ENCODE data around the gene HOXC5. TPM values are rescaled to one million over a fixed set of nuclear protein-coding genes. Genes with fewer than 3 reads are reported as not detected.

Gene HOXC5
- total RNA-seq, 1 experiment from 2014 or later = not detected

DNA sequence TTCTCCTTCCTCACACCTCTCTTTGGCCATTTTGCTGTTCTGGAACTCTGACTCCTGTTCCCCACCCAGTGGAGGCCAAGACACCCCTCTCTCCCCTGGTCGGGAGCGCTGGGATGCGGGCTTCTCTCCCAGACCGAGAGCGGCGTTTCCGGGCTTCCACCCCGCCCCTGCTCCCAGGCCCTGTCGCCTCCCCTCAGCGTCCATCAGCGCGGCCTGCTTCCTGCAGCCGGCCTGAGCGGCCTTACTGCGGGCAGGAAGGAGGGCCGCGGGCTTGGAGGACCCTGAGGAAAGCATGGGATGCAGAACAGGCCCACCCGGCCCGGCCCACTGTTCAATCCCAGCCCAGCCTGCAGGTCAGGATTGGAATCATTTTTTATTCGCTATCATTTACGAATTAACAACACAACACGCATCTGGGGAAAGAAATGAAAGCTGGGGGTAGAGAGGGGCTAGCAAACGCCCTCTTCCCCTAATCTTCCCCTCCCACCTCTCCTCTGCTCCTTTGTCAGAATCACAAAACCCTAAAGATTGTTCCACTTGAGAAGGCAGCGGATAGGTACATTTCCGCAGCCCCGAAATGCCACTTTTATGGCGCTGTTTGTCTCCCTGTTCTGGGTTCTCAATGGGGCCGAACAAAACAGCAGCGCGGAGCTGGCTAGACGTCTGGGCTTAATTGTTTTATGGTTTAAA is 27.9 kb upstream of the HOXC5 start:
- Mint-ChIP-seq H3K27ac (no peak overlapping the region), H3K27me3 (ENCODE audit: low read depth) (peaks cover 100% of the 10 kb centered on the region), H3K4me3 (no peak overlapping the region), H3K36me3 (ENCODE audit: insufficient read depth in 1 of 3, low read depth in 3 of 3) (no peaks in the 10 kb centered on the region), H3K9me3 (peaks cover 4 to 6% of the 10 kb centered on the region in 2 experiments; a peak in 3 of 5 replicates), H3K4me1 (peaks cover 7 to 21% of the 10 kb centered on the region in 2 experiments)
- Histone ChIP-seq H4K5ac (ENCODE audit: insufficient read length, low read depth, low read length) (no peak overlapping the region), H3K9me3 (ENCODE audit: control insufficient read depth, low read depth, low read length) (no peaks in the 10 kb centered on the region), H4K20me1 (ENCODE audit: control insufficient read depth, insufficient read depth, insufficient read length) (no peaks in the 10 kb centered on the region), H3K4me1 (ENCODE audit: insufficient read depth, low read length) (no peaks in the 10 kb centered on the region), H3K23ac (ENCODE audit: insufficient read length, low read depth, low read length) (no peak overlapping the region), H3K27ac (ENCODE audit: insufficient read length, low read depth, low read length) (no peak overlapping the region), H3K23me2 (ENCODE audit: insufficient read length, low read depth, low read length, poor library complexity, severe bottlenecking) (no peaks in the 10 kb centered on the region), H4K91ac (ENCODE audit: insufficient read length, low read depth, low read length) (no peak overlapping the region), H2AK5ac (ENCODE audit: insufficient read length, low read length) (no peak overlapping the region), H3K4ac (ENCODE audit: low read depth, low read length) (no peak overlapping the region), H2BK120ac (ENCODE audit: low read depth, low read length, poor library complexity, severe bottlenecking) (no peak overlapping the region), H2BK15ac (ENCODE audit: low read depth, low read length) (no peak overlapping the region), H2BK5ac (ENCODE audit: insufficient read length, low read length) (no peak overlapping the region), H3T11ph (ENCODE audit: low read length) (no peak overlapping the region), H2AFZ (ENCODE audit: low read length) (no peak overlapping the region), H3K14ac (ENCODE audit: insufficient read depth, low read length) (no peak overlapping the region), H3K79me1 (ENCODE audit: insufficient read depth, low read depth, low read length, poor library complexity, severe bottlenecking) (no peaks in the 10 kb centered on the region), H3K4me2 (ENCODE audit: insufficient read depth, insufficient read length, low read length) (no peak overlapping the region), H3K56ac (ENCODE audit: insufficient read length, low read depth, low read length) (no peak overlapping the region), H3K79me2 (ENCODE audit: insufficient read depth, low read length) (no peaks in the 10 kb centered on the region), H3K18ac (ENCODE audit: insufficient read length, low read depth, low read length) (no peak overlapping the region), H3K27me3 (ENCODE audit: insufficient read depth, low read length) (peaks cover 96% of the 10 kb centered on the region), H2BK20ac (ENCODE audit: low read depth, low read length, poor library complexity, severe bottlenecking) (no peak overlapping the region), H2BK12ac (ENCODE audit: insufficient read length, low read depth, low read length) (no peak overlapping the region), H3K9ac (ENCODE audit: extremely low read depth, insufficient read length, low read length) (no peak overlapping the region), H4K8ac (replicated peaks; ENCODE audit: insufficient read length, low read depth, low read length) (no peak overlapping the region)
- DNase-seq = peak; percentile 73
- no CpG with 5 or more reads among the region's 31 CpGs for WGBS (ENCODE audit: extremely low coverage, insufficient read length, low lambda C conversion rate)
- TF ChIP-seq, protein P1, sequence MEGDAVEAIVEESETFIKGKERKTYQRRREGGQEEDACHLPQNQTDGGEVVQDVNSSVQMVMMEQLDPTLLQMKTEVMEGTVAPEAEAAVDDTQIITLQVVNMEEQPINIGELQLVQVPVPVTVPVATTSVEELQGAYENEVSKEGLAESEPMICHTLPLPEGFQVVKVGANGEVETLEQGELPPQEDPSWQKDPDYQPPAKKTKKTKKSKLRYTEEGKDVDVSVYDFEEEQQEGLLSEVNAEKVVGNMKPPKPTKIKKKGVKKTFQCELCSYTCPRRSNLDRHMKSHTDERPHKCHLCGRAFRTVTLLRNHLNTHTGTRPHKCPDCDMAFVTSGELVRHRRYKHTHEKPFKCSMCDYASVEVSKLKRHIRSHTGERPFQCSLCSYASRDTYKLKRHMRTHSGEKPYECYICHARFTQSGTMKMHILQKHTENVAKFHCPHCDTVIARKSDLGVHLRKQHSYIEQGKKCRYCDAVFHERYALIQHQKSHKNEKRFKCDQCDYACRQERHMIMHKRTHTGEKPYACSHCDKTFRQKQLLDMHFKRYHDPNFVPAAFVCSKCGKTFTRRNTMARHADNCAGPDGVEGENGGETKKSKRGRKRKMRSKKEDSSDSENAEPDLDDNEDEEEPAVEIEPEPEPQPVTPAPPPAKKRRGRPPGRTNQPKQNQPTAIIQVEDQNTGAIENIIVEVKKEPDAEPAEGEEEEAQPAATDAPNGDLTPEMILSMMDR (conservative IDR thresholded peaks at IDR 0.05) = no peak
